NOMO-1 (cell line): ENCODE data around the gene PPP1R12C.
"Not testable (repeated sequence)": the region's sequence is repeated elsewhere in the genome, so short reads cannot be mapped to it uniquely, and the experiment has no call there.

Experiments
- DNase-seq, 2 experiments: peaks; one replicate each; lab custom pipeline; 2025; ENCODE audit not compliant: unreplicated experiment in 2 of 2; lab: John Stamatoyannopoulos, UW

Gene PPP1R12C

GRCh38 chr19:55112777-55113569, 4.5 kb downstream of the PPP1R12C start:
- DNase-seq: no peak

- DNase-seq: no peak
Measured at GRCh38 chr19:55112246-55112776, 5.1 kb downstream of the PPP1R12C start.

- DNase-seq: no peak
Measured at GRCh38 chr19:55111238-55111831, 6.1 kb downstream of the PPP1R12C start.

- no peak for DNase-seq
Measured at GRCh38 chr19:55109527-55110291, 7.7 kb downstream of the PPP1R12C start.

- DNase-seq: not testable (repeated sequence)
Measured at GRCh38 chr19:55107252-55107651, 10.2 kb downstream of the PPP1R12C start.

- DNase-seq: no peak
Measured at GRCh38 chr19:55106591-55106990, 10.8 kb downstream of the PPP1R12C start.

GRCh38 chr19:55105237-55105636, 12.2 kb downstream of the PPP1R12C start:
- no peak for DNase-seq

GRCh38 chr19:55103190-55103589, 14.2 kb downstream of the PPP1R12C start:
- DNase-seq: no peak

GRCh38 chr19:55101261-55101660, 16.2 kb downstream of the PPP1R12C start:
- DNase-seq: no peak

- DNase-seq: no peak
Measured at GRCh38 chr19:55099557-55100506, 17.6 kb downstream of the PPP1R12C start.

- no peak for DNase-seq
Measured at GRCh38 chr19:55098716-55099556, 18.5 kb downstream of the PPP1R12C start.

GRCh38 chr19:55097864-55098715, 19.3 kb downstream of the PPP1R12C start:
- DNase-seq: no peak

GRCh38 chr19:55096061-55096701, 21.3 kb downstream of the PPP1R12C start:
- DNase-seq: no peak

GRCh38 chr19:55095260-55096060, 22.0 kb downstream of the PPP1R12C start:
- DNase-seq: no peak

GRCh38 chr19:55094456-55095259, 22.8 kb downstream of the PPP1R12C start:
- no peak for DNase-seq
